Measurements from ENCODE around the gene DCDC2C.

DCDC2C gene

DNA sequence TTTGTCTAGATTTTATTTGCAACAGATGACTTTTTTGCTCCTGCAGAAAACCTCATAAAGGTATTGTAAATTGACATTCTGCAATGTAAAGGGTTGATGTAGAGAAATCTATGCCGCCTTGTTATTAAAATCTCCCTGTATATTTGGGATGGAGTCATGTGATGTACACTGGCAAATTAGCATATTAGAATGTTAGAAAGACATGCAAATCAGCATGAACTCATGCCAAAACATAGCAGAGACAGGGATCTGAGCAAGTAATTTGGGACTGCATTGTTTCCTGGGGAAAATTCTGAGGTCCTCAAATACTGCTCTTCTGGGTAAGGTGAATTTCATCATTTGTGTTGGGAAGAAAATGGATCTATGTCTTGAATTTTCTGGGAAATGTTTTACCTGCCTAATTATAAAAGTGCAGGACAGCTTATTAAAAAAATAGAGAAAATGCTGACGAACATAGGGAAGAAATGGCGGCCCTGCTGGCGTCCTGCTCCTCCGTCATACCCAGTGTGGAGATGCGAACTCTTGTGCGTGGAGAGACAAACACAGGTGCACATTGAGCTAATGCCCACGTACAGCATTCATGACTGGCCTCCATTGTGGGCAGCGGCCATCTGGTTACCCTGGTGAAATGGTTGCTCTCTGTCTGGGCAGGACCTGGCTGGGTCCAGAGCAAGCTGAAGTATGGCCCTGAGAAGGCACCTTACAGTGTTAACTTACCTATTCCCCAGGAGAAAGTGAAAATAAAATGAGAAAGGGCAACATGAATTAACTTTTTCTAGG lies 29.1 kb upstream of the DCDC2C start:
- no peak for DNase-seq

DNA sequence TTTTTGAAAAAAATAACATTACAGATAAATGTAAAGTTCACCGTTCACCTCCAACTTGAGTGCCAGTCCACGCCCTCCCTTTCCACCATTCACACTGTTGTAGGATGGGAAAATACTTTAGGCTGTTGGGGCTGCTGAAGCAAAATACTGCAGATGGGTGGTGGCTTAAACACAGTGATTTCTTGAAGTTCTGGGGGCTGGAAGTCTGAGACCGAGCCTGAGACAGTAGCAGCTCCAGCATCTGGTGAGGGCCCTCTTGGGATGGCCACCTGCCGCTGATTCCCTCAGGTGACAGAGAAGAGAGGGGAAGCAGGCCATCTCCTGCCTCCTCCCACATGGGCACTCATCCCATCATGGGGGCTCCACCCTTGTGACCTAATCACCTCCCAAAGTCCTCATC lies 27.7 kb upstream of the DCDC2C start:
- DNase-seq = no peak

DNA sequence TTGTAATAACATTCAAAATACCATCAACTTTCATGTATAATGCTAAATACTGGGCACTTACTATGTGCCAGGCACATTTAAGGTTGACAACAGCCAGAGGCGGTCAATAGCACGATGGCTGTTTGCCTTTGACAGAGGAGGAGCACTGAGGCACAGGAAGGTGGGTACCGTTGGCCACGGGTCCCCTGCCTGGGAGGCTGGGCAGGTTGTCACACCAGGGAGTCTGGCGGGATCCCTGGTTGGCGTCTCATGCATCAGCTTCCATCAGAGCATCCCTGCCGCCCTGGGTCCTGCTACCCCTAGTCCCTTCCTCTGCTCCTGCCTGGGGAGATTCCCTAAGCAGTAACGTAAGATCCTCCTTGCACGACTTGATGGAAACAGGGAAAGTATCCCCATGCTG lies 25.9 kb upstream of the DCDC2C start:
- no peak for DNase-seq

DNA sequence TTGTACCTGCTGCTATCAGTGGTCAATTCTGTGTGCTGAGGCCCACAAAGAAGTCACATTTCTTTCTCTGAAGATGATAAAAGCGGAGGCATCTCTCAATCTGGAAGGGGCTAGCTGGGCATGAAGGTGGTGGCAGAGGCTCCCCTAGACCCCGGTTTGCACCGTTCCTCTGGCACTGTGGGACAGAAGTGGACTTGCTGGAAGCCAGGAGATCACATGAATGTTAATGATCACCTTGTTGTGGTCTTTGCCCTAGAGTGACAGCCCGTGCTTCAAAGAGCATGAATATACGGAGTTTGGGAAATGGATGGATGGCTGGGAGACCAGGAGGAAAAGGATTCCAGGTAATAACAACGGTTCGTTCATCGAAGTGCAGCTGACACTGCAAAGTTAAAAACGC lies 25.2 kb upstream of the DCDC2C start:
- no peak for DNase-seq

DNA sequence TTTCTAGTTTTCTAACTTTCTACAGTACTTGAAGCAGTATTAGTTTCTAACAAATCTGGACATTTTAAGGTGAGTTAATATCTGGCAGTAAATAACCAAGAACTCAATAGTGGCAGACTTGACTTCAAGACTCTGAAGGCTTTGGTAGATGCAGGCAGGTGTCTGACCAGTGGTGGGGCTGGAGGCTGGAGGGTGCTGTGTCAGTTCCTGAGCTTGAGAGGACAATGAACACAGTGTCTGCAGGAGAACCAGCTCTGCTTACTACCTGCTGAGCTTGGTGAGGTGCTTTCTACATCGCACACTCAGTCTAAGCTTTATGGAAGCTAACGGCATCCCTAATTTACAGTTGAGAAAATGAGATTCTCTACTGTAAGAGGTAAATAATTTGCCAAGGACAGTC lies 24.2 kb upstream of the DCDC2C start:
- DNase-seq = no peak

DNA sequence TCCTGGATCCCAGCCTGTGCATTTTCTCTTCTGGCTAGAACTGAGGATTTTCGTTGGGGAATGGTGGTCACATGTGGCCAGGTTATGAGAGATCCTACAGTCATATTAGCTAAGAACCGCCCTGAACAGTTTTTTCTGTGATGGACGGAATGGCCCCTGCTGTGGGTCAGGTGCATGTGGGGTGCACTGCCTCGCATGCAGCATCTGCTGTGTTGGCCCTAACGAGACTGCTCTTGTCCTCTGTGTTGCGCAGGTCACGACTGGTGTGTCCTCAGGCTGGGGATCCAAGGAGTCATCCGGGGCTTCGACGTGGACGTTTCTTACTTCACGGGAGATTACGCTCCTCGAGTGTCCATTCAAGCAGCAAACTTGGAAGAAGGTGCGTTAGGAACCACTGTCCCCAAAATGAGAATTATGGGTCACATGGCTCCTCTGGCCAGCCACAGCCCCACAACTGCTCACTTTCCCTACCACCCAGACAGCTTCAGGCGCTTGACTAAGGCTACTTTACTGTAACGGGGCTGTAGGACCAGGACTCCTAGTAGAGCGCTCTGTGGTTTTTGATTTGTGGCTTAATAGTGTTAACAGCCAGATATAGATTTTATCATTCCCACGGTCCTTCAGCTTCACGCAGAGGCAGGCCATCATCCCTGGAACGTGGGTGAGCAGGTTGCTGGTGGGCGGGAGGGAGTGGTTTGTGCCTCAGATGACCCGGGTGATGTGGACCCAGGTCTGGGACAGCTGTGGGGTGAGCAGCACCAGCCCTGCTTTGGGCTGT lies 23.6 kb upstream of the DCDC2C start:
- no peak for DNase-seq

DNA sequence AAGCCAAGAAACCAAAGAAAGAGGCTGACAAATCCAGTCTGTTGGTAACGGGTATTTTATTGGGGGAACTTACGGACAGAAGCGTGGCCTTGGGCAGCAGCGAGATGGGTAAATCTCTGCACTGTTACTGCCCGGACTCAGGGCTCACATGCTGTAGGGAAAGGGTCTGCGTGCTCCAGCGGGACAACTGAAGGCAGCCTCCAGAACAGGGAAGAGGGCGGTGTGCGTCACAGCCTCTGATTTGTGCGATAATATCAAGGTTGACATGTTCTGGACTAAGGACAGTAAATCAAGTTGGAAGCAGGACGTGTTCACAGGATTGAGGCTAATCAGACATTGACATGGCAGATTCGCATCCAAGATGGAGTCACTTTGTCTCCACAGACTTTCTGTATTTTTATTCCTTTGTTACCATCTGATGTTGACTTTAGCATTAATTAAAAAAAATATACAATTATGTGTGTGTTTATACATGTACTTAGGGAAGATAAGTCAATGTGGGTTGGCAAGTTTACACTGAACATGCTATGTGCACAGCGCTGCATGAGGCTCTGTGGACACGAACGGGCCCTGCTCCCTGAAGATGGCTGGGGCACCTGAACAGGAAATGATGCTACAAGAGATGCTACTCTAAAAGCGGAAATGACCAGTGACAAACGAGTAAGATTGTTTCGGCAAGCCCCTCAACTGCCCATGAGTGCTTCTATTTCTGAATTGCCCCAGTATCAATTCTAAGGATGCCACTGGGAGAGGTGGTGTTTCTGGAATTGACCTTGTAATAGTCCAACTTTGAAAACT lies 22.6 kb upstream of the DCDC2C start:
- no peak for DNase-seq

DNA sequence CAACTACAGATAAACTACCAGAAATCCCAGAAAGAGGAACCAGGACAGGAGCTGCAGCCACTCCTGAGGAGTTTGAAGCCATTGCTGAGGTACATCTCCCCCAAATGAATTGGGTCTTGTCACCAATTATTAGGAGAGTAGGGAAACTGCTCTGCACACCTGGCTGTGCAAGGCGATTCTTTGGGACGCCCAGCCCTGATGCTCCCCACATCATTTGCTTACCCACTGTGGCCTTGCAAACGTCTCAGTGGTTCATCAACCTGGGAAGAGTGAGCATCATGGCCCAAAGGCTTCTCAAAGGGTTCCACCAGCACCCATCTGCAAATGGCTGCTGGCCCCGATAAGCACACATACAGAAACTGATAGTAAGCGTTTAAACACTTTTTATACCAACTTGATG lies 21.8 kb upstream of the DCDC2C start:
- no peak for DNase-seq

DNA sequence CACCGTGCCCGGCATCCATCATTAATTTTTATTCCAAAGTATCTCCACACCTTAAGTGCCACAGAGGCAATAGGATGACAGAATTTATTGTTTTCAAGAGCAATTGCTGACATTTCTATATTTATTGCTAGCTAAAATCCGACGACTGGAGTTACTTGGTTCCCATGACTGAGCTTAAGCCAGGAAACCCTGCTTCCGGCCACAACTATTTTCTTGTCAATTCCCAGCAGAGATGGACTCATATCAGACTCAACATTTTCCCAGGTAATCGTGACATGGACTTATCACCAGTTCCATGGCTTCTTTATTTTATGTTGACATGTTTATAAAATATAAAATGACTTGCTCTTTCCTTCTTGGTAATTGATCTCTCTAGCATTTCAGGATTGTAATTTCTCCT lies 20.6 kb upstream of the DCDC2C start:
- no peak for DNase-seq

DNA sequence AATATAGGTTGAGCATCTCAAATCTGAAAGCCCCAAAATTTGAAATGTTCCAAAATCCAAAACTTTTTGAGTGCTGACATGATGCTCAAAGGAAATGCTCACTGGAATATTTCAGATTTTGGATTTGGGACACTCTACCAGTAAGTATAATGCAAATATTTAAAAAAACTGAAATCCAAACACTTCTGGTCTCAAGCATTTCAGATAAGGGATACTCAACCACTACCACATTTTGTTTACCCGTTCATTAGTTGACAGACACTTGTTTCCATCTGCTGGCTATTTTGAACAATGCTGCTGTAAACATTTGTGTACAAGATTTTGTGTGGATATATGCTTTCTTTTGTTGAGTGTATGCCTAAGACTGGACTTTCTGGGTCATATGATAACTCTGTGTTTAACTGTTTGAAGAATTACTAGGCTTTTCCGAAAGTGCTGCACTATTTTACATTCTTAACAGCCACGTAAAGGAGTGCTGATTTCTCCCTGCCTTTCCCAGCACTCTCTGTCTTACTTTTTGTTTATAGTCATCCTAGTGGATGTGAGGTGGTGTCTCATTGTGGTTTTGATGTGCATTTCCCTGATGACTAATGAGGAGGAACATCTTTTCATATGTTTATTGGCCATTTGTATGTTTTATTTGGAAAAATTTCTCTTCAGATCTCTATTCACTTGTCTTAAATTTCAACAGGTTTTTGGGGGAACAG lies 19.5 kb upstream of the DCDC2C start:
- no peak for DNase-seq

DNA sequence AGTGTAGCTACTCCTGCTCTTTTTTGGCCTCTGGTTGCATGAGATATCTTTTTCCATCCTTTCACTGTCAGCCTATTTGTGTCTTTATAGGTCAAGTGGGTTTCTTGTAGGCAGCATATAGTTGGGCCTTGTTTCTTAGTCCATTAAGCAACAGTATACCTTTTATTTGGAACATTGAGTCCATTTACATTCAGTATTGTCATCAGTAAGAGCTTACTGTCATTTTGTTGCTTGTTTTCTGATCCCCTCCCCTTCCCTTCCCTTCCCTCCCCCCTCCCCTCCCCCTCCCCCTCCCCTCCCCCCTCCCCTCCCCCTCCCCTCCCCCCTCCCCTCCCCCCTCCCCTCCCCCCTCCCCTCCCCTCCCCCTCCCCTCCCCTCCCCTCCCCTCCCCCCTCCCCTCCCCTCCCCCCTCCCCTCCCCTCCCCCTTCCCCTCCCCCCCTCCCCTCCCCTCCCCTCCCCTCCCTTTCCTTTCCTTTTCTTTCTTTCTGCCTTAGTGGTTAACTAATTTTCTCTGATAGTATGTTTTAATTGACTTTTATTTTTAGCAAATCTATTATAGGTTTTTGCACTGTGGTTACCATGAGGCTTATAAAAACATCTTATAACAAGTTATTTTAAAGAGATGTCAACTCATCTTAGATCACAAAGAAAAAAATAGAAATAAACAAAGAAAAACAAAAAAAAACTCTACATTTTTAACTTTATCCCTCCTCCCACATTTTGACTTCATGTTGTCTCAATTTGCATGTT lies 13.2 kb upstream of the DCDC2C start:
- DNase-seq = no peak

DNA sequence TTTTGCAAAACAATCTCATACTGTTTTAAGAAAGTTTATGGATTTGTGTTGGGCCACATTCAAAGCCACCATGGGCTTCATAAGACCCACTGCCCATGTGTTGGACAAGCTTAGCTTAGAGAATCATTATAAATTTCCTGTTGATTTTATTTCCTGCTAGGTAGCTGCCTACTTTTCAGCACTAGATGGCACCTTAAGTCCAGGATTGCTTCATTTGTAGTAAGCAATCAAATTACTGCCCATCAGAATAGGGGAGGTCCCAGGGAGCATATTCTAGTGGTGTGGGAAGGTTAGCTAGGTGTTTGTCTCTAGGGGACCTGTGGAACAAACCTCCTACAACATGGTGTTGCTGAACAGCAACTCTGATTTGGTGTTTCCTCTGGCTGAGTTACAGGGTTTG lies 11.0 kb upstream of the DCDC2C start:
- DNase-seq = no peak

DNA sequence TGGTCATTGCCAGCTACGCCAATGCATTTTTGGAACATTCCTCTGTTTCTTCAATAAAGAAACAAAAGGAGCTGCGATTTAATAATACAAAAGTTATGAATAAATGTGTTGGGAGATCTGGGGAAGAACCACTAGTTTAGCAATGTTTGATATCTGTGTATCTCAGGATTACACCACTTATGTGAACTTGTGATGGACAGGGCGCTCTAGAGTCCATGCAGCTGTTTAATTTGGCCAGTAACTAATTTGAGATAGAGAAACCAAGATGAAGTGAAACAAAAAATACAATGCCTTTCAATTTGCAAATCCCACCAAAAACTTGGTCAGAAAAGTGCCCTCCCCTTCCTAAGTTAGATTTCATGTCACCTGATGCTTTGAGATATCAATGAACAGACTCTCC lies 6.8 kb upstream of the DCDC2C start:
- no peak for DNase-seq

DNA sequence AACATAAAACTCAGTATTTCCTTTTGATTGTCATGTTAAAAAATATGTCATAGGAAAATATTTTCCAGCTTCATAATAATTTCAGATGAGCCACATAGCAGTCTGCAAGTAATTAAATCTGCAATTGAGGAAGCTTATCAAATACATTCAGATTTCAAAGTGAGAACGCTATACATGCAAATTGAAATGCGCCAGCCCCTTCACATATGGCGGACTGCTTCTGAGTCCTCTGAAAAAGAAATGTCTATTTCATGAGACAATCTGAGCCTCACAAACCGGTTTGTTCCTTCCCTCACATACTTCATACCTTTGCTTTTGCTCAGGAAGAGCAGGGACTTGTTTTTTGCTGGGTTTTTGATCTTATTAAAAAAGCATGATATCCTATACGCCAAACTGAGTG lies 2.3 kb upstream of the DCDC2C start:
- no peak for DNase-seq

DNA sequence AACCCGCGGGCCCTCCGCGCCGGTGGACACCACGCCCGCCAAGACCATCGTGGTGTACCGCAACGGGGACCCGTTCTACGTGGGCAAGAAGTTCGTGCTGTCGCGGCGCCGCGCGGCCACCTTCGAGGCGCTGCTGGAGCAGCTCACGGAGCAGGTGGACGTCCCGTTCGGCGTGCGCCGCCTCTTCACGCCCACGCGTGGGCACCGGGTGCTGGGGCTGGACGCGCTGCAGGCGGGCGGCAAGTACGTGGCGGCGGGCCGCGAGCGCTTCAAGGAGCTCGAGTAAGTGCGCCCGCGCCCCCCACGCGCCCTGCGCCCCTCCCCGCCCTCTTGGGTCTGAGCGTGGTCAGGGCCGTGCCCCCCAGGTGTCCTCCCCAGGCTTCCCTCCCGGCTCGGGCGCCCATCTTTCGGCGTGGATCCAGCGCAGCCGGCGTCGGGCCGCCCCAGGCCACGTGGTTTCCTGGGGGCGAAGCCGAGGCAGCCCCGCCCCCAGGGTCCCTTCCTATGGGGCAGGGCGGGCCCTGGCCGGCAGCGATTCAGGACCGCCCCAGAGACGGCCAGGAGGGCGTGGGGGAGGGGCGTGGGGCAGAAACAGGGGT lies 481 bp downstream of the DCDC2C start:
- DNase-seq = peak in 1 of 2 experiments; percentile 22

DNA sequence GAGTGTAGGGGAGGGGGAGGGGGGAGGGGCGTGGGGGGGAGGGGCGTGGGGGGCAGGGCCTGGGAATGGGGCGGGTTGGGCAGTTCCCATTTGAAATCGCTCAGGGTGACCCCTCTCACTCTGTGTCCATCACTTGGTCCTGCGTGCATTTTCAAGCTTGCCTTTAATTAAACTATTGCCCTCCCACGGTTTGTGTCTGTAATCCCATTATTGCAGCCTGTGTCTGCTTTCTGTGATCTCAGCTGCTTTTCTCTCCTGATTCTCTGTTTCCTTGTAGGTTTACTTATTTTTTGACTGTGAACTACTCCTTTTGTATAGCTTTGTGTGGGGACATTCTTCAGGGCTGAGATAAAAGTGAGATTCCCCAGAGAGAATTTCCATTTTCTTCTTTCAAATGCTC lies 1.3 kb downstream of the DCDC2C start:
- DNase-seq = no peak

DNA sequence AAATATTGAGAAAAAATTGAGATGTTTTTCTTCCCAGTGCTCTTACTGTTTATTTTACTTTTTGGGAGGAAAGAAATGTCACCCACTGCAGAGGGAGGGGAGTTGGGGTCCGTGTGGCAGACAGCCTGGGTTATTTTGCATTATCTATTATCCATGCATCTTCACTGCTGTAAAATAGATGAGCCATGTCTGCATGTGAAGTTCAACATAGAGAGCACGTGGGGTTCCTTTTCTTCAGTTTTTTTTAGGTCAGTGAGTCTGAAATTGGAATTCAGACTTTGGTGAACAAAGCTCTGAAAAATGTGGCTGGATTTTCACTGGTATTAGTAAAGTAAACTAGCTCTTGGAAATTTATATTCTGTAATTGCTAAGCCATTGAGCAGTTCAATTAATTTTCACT lies 2.4 kb downstream of the DCDC2C start:
- DNase-seq = no peak

DNA sequence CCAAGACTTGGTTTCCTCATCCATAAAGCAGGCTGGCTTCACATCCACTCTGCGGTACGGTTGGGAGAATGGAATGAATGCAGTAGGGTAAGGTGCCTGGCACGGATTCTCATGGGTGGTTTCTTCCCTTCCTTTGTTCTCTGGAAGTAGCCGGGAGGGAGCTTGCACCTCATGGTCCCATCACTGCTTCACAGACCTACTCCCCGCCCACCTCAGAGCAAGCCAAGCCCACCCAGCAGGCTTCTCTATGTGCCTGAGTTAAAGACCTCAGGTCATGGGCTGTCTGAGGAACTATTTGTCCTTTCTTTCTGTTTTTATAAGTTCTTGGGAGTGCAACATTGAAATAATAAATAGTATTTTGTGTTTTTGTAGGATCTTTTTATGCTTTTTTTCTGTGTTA lies 3.5 kb downstream of the DCDC2C start:
- DNase-seq = no peak

DNA sequence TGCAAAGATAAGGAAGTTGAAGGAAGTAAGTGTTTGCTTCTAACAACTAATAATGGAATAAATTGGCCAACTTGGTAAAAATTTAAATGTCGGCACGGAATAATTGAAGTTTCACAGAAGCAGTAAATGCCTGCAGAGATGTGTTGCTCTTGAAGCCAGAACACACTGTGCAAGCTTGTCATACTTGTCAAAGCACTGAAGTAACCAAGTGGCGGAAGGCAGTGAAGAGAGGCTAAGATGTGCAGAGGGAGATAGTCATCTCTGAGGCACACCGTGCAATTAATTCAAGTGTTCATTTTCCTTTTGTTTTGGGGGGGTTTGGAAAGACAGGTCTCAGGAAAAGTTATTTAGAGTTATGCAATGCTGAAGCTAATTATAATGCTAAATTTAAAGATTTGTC lies 5.2 kb downstream of the DCDC2C start:
- no peak for DNase-seq

DNA sequence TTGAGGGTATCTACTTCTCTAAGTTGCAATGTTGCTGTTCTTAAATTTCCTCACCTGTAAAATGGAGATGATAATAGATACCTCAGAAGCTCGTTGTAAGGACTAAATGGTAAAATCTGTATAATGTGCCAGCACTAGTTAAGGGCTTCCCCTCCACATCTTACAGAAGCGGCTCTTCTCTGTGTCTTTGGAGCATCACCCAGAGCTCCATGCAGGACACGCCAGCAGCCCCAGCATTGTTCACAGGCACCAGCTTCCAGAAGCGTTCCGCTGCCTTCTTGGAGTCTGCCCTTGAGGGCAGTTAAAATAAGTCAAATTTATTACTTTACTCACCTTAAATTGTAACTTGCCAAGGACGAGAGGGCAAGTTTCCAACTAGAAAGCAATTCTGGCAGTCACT lies 5.8 kb downstream of the DCDC2C start:
- no peak for DNase-seq

DNA sequence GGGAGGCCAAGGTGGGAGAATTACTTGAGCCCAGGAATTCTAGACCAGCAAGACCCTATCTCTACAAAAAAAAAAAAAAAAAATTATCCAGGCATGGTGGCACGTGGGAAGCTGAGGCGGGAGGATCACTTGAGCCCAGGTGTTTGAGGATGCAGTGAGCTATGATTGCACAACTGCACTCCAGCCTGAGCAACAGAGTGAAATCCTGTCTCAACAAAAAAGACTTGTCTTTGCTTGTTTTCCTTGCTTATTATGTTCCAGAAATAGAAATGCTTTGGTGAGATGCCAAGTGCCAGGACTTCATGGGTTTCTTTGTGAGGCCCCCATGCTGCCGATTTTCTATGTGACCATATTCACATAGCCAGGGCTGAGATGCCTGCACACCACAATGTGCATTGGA lies 9.0 kb downstream of the DCDC2C start:
- DNase-seq = no peak
